Endothelial cell of umbilical vein (primary cell): ENCODE measurements around the gene ABCC2.

Source experiments
- CTCF ChIP-seq, 2 donors: IDR thresholded peaks; 1 replicate in 1 of 2; 2 replicates in 1 of 2; pipeline ENCODE4 v1.5.1; 2011; ENCODE audit warnings: low read length in 2 of 2, mild to moderate bottlenecking in 2 of 2, moderate library complexity in 2 of 2, control low read depth in 1 of 2, inconsistent platforms in 1 of 2, low read depth in 1 of 2; ENCODE audit not compliant: insufficient read depth in 1 of 2; ENCODE audit errors: extremely low read depth in 1 of 2
- EZH2 ChIP-seq: IDR thresholded peaks from 2 replicates; pipeline ENCODE4 v1.6.1; 2012; ENCODE audit warnings: borderline replicate concordance, low read depth, mild to moderate bottlenecking, moderate library complexity, low read length, inconsistent platforms; ENCODE audit not compliant: severe bottlenecking
- MYC ChIP-seq: IDR thresholded peaks from one replicate; pipeline ENCODE4 v1.6.1; 2011; ENCODE audit warnings: mild to moderate bottlenecking, low read depth, low read length
- POLR2A ChIP-seq: IDR thresholded peaks from 2 replicates; pipeline ENCODE4 v1.6.1; 2012; ENCODE audit warnings: low read depth, mild to moderate bottlenecking, control low read depth, low read length

DNA sequence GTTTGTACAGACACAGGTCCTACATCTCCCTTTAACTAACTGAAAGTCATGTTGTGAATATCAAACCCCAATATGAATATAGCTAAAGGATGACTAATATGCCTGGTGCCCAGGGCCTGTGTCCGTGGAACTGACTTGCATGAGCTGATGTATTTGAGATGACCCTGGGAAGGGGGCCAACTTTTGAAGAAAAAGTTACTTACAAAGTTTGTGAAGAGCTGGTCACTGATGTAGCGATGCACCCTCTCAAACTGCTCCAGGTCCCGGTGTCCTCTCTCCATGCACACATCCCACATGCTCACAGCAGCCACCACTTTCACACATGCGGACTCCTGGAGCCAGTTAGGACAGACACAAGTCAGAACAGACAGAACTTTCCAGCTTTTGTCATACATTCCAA is 106.2 kb downstream of the ABCC2 start:
- no peak for TF ChIP-seq CTCF (IDR thresholded peaks at IDR 0.05; ENCODE audit: extremely low read depth in 1 of 2, insufficient read depth in 1 of 2, low read depth in 1 of 2, low read length in 2 of 2)
- no peak for TF ChIP-seq POLR2A
- TF ChIP-seq EZH2, result no peak
- no peak for TF ChIP-seq MYC
